UCSD-AML1 (cell line): ENCODE data around the gene OR4F15.
"Not testable (repeated sequence)": the region's sequence is repeated elsewhere in the genome, so short reads cannot be mapped to it uniquely, and the experiment has no call there.

Experiments used
- DNase-seq: peaks from one replicate; lab custom pipeline; 2025; ENCODE audit not compliant: unreplicated experiment; lab: John Stamatoyannopoulos, UW

OR4F15 gene

GRCh38 chr15:101811902-101812301, at the start of gene OR4F15:
Gene OR4F15, plus strand, starts transcription at chr15:101812202. Its CDS starts 5,985 bp downstream, at chr15:101818187.
- DNase-seq: no peak

GRCh38 chr15:101764669-101765339, 47.2 kb upstream of the OR4F15 start:
- not testable (repeated sequence) for DNase-seq

- DNase-seq: not testable (repeated sequence)
Observed at GRCh38 chr15:101765340-101765671, 46.7 kb upstream of the OR4F15 start.

- no peak for DNase-seq
Observed at GRCh38 chr15:101765772-101766456, 46.1 kb upstream of the OR4F15 start.

GRCh38 chr15:101767083-101767640, 44.8 kb upstream of the OR4F15 start:
- not testable (repeated sequence) for DNase-seq

GRCh38 chr15:101772921-101773320, 39.1 kb upstream of the OR4F15 start:
- no peak for DNase-seq

GRCh38 chr15:101773496-101774100, 38.4 kb upstream of the OR4F15 start:
- no peak for DNase-seq

GRCh38 chr15:101775136-101775535, 36.9 kb upstream of the OR4F15 start:
- DNase-seq: no peak

GRCh38 chr15:101778576-101778975, 33.4 kb upstream of the OR4F15 start:
- DNase-seq: not testable (repeated sequence)

GRCh38 chr15:101780225-101780624, 31.8 kb upstream of the OR4F15 start:
- not testable (repeated sequence) for DNase-seq

GRCh38 chr15:101781928-101782327, 30.1 kb upstream of the OR4F15 start:
- no peak for DNase-seq

- DNase-seq: no peak
Observed at GRCh38 chr15:101784644-101785043, 27.4 kb upstream of the OR4F15 start.

GRCh38 chr15:101786422-101786821, 25.6 kb upstream of the OR4F15 start:
- DNase-seq: not testable (repeated sequence)

GRCh38 chr15:101788001-101788400, 24.0 kb upstream of the OR4F15 start:
- DNase-seq: not testable (repeated sequence)

GRCh38 chr15:101788503-101789269, 23.3 kb upstream of the OR4F15 start:
- DNase-seq: not testable (repeated sequence)

- not testable (repeated sequence) for DNase-seq
Observed at GRCh38 chr15:101790748-101791147, 21.3 kb upstream of the OR4F15 start.

GRCh38 chr15:101793981-101794380, 18.0 kb upstream of the OR4F15 start:
- not testable (repeated sequence) for DNase-seq

GRCh38 chr15:101795455-101795854, 16.5 kb upstream of the OR4F15 start:
- no peak for DNase-seq

- no peak for DNase-seq
Observed at GRCh38 chr15:101799665-101800064, 12.3 kb upstream of the OR4F15 start.

- no peak for DNase-seq
Observed at GRCh38 chr15:101801048-101801447, 11.0 kb upstream of the OR4F15 start.

- DNase-seq: no peak
Observed at GRCh38 chr15:101803209-101803608, 8.8 kb upstream of the OR4F15 start, which contains the start of gene OR4F6. Gene OR4F6, plus strand, starts transcription at chr15:101803509. Its CDS starts 2,211 bp downstream, at chr15:101805720.
